Measurements from ENCODE around the gene PHRF1.

The PHRF1 gene

DNA sequence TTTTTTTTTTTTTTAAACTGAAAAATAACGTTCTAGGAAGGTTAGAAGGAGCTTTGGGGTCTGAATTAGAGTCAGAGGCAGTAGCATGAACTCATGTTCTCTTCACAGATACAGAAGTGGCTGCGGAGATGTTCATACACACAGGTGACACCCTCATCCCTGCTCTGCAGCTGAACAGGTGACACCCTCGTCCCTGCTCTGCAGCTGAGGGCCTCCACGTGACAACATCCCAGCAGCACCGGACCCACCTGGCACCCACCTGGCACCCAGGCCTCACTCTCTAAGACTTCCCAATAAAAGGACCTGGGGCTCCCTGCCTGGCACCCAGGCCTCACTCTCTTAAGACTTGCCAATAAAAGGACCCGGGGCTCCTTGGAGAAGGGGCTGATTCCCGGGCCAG lies 80.6 kb downstream of the PHRF1 start:
- DNase-seq (ENCODE audit: low read depth in 2 of 2) = no peak

DNA sequence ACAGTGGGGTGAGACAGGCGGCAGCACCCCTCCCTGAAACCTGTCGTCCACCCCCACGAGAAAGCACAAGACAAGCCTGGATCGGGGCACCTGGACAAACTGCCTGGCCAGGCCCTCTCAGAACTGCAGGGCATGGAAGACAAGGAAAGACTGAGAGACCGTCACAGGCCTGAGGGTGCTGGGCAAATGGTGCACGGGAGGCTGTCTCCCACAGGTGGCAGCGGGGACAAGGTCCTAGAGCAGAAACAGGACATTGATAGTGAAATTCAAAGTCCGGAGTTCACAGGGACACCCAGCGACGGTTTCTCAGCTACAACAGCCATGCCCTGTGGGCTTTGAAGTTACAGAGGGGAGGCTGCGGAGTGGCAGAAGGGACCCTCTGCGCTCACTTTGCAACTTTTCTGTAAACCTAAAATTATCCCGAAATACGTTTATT lies 81.4 kb downstream of the PHRF1 start:
- no peak for DNase-seq (ENCODE audit: low read depth in 2 of 2)

DNA sequence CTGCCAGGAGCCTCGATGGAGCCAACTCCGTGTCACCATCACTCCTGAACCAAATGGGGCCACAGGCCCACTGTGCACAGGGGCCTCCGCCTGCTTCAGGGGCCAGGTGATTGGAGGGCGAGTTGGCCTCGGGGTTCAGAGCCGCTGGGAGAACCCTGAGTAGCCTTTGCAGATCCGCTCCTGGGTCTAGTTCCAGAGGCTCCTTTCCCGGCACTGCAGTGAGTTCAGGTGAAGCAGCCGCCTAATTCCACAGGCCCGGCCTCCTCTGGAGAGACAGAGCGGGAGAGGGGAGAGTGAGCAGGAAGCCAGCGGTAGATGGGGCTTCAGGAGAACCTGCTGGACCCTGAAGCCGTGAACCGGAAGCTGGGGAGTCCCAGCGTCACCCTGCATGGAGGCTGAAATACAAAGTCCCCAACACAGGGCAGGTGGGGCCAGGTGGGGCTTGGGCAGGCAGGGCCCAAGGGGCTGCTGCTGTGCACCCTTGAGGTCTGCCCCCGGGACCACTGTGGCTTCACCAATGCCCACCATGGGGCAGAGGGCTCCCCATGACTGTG lies 83.3 kb downstream of the PHRF1 start:
- no peak for DNase-seq (ENCODE audit: low read depth in 2 of 2)

DNA sequence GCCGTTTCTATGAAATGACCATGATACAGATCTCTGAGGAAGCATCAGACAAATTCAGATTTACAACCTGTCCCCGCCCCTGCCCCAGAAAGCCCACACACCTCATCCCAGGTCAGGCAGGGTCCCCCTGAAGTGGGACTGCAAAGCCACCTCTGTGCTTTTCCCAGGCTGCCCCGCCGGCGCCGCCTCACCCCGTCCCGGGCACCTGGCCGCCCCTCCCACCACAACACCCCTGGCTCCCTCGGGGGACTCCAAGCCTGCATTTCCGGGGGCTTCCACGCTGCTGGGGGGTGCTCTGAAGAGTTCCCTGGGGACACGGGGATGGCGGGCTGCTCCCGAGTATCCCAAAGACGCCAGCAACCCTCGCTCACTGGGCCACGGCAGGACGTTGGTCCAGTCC lies 84.0 kb downstream of the PHRF1 start:
- DNase-seq (ENCODE audit: low read depth in 2 of 2) = no peak

DNA sequence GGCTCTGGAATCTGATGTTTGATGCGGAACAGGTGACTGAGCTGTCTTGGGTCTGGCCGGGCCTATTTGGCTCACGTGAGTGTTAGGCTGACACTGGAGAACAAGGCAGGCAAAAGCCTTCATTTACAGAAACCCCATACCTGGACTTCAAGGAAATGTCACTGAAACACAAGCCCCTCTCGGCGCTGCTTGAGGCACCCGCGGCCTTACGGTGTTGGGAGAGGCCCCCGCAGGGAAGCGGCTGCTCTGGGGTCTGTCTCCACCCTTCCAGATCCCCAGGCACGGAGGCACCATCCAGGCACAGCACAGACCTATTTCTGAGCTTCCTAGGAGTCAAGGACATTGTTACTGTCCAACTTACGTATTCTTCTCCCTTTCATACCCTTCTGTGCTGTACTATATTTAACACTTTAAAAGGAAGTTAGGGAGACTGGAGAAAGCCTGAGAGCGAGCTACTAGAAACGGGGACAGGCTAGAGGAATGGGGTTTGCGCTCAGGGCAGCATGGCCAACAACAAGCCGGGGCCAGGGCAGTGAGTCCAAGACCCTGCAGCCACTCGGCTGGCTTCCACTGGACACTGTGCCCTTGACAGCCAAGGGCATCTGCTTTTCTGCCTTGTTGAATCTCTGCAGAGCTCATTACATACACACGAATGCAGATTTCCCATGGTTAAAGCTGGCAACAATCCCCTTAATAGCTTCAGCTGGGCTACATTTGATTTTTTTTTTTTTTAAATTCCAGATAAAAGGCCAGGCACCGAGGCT lies 84.6 kb downstream of the PHRF1 start:
- DNase-seq (ENCODE audit: low read depth in 2 of 2) = no peak

Measured in stimulated activated CD8-positive, alpha-beta memory T cell treated with anti-CD3 and anti-CD28 coated beads, Interleukin-2, amount 100 ng/mL, for 1 hour (primary cell).